Ovary (tissue), 3 donors: Measurements from ENCODE around the gene STX18.

ENCODE experiments used
- CTCF ChIP-seq, 3 donors: fragments of 450-650 bp in 2 of 3; fragments of 200-600 bp in 1 of 3; IDR thresholded peaks; one replicate each; pipeline versions ENCODE4 v1.5.1 to v1.8.0; 2016 to 2022; ENCODE audit warnings: antibody characterized with exemption in 3 of 3, mild to moderate bottlenecking in 1 of 3
- POLR2A ChIP-seq: fragments of 450-650 bp; IDR thresholded peaks from one replicate; pipeline ENCODE4 v1.6.1; 2017; ENCODE audit warnings: antibody characterized with exemption, mild to moderate bottlenecking, moderate library complexity
- donor health status: DM: no; HTN: no; CAD: no.

DNA sequence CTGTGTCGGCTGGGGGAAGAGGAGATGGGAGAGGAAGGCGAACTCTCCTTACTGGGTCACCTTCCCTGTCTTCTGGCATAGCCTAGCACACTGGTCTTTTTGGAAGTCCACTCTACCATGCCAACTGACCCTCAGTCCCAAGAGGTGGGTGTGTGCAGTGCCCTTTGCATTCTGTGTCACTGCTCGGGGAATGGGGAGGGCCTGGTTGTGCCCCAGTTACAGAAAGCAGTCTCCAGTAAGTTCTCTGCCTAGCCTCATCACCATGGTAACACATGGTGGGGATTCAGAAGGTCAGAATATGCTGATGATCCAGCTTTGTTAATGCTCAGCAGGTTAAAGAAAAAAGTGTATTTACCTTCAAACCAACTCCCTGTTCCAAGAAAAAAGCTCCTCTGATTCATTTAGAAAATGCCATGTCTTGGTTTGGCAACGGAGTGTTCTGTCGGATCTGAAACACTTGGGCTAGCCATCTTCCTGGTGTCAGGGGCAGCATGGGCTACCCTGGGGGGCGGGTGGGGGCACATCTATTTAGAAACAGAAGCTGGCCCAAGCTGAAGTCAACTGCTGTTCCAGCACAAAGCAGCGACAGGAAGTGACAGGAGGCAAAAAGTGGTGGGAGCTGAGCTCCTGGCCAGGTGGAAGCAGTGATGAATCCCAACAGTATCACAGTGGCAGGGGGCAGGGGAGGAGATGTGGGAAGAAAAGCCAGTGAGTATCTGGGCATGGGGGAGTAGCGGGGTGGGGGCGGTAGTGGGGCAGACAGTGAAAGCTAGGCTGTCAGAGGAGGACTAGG lies 117.9 kb downstream of the STX18 start:
- TF ChIP-seq POLR2A (no peak), CTCF (IDR thresholded peaks at IDR 0.05) (no peak)
